Daoy (cell line): ENCODE data around the gene TRIP6. TPM values are rescaled to one million over a fixed set of nuclear protein-coding genes. Genes with fewer than 3 reads are reported as not detected.

Source experiments
- DNase-seq: peaks from one replicate; pipeline ENCODE4 v3.0.0-alpha.2; 2015; ENCODE audit warnings: low read depth
- total RNA-seq: library from RNA; depleted of rRNA; stranded (reverse); fragments of >200 nt; shearing (Covaris generic); gene quantifications from 2 replicates; pipeline ENCODE4 v1.2.3, GENCODE V29; 2014; rRNA removed

TRIP6 gene, protein sequence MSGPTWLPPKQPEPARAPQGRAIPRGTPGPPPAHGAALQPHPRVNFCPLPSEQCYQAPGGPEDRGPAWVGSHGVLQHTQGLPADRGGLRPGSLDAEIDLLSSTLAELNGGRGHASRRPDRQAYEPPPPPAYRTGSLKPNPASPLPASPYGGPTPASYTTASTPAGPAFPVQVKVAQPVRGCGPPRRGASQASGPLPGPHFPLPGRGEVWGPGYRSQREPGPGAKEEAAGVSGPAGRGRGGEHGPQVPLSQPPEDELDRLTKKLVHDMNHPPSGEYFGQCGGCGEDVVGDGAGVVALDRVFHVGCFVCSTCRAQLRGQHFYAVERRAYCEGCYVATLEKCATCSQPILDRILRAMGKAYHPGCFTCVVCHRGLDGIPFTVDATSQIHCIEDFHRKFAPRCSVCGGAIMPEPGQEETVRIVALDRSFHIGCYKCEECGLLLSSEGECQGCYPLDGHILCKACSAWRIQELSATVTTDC
- total RNA-seq: 203 and 238 TPM in 2 replicates

DNA sequence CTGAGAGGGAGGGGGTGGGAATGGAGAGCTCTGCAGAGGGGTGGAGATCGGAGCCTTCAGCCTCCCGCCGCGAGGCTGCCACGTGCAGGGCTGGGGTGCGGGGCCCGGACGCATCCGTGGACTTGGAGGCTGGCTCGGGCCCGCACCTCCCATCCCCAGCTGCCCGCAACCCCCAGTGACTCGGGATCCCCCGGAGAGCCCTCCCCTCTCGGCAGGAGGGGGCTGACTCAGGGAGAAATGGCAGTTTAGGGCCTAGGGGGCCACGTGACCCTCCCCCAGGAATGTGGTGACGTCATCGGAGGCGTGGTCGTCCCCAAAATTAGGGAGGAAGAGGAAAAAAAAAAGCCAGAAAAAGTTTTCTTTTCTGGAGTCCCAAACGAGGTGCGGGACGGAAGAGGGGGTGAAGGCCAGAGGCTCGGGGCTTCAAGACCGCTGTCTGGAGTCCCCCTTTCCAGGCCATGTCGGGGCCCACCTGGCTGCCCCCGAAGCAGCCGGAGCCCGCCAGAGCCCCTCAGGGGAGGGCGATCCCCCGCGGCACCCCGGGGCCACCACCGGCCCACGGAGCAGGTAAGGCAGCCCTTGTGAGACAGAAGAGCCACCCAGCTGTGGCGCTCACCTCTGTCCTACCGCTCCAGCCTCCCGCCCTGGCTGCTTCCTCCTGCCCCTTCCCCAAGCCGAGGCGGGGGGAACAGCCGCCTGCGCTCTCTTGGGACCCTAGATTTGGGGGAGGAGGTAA lies at the start of gene TRIP6:
TSS of gene TRIP6 (plus strand) at position 348 of the 736 bp plus-strand sequence. CDS start at position 459, 111 bp downstream.
- peak; percentile 99 for DNase-seq

DNA sequence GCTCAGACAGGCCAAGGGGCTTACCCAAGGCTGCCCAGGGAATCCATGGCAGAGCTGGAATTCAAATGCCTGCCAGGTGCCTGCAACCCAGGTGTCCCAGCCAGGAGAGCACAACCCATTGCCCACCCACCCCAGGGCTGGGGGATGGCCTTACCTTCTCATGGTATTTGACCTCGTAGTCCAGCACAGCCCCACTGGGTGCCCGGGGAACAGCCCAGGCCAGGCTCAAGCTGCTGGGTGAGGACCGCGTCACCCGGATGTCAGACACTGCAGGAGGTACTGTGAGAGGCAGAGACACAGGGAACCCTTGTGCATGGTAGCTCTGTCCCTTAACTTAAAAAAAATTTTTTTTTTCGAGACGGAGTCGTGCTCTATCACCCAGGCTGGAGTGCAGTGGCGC lies 48.8 kb upstream of the TRIP6 start:
- DNase-seq: no peak

DNA sequence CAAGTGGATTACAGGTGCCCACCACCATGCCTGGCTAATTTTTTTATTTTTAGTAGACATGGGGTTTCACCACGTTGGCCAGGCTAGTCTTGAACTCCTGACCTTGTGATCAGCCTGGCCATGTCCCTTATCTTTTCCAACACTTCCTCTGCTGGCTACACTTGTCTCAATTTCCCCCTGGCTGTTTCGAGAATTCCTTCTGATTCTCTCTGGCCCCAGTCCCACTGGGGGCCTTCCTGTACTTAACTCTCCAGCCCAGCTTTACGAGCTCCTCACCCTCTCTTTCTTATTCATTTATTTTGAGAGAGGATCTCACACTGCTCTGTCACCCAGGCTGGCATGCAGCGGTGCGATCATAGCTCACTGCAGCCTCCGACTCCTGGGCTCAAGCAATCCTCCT lies 48.4 kb upstream of the TRIP6 start:
- no peak for DNase-seq

DNA sequence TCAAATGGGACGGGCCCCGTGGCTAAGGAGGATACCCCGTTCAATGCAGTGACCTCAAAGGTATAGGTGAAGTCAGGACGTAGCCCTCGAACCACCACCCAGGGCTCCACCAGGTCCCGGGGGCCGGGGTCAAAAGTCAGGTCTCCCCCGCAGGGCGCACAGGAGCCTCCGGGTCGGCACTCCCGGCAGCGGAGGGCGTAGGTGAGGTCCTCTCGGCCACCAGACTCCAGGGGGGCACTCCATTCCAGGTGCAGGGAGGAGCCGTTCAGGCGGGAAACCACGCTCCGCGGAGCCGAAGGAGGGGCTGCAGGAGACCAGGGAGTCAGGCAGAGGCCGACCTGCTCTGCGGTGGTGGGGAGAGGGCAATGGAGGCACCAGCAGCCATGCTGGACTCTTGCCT lies 47.6 kb upstream of the TRIP6 start:
- no peak for DNase-seq

DNA sequence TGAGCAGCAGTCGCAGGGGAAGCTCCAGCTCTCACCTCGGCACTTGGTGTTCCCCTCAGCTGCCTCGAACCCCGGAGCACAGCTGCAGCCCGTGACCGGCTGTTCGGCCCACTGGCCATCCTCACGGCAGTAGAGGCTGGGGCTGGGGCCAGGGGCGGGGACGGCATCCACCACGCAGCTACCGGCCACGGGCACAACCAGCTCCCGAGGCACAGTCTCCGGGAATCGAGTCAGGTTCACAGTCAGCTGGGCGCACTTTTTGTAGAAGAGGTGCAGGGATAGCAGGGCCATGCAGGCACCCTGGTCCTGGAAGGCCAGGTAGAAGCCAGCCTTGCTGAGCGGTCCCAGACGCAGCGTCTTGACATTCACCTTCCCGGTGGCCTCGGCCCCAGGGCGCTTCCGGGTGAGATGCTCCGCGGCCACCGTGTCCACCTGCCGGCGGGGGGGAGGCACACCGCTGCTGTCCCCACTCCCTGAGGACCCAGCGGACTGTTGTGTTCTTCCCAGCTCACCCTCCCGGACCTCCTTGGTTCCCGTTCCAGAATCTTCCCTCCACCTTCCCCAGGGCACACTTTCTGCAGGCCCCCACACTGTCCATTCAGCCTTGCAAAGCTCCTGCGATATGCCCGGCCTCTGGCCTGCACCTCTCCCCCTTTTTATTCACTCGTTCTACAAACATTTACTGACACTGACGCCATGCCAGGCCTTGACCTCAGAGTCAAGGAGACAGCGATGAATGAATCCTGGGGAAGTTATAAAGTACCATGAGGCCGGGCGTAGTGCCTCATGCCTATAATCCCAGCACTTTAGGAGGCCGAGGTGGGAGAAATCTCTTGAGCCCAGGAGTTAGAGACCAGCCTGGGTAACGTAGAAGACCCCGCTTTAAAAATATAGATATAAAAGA lies 44.7 kb upstream of the TRIP6 start:
- DNase-seq: no peak

DNA sequence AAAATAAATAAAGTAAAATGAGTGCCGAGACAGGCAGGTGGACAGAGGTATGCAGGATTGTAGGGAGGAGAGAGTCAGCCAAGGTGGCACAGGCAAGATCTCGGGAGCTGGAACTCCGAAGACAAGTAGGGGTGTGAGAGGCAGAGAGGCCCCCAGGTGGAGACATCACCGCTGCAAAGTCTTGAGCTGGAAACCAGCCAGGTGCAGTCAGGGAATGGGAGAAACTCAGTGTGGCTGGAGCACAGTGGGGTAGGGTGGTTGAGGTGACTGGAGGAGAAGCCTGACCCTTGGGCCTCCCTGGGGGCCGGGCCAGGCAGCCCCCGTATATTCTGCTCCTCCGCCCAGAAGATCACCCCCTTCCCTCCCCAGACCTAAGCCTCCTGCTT lies 44.1 kb upstream of the TRIP6 start:
- DNase-seq: no peak

DNA sequence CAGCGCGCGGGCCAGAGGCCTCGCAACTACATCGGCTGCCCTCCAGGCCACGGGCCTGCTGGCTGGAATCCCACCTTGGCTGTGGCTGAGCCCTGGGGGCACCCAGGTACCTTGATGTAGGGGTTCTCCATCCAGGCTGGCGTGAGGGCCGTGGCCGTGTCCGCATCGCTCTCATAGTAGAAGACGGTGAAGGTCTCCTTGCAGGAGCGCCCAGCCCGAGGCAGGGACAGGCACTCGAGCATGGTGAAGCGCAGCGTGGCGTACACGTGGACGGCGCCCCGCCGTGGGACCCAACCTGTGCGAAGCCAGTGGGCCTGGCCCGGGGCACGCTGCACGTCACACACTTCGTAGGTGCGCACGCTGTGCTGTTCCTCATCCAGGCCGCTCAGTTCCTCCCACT lies 43.7 kb upstream of the TRIP6 start:
- no peak for DNase-seq

DNA sequence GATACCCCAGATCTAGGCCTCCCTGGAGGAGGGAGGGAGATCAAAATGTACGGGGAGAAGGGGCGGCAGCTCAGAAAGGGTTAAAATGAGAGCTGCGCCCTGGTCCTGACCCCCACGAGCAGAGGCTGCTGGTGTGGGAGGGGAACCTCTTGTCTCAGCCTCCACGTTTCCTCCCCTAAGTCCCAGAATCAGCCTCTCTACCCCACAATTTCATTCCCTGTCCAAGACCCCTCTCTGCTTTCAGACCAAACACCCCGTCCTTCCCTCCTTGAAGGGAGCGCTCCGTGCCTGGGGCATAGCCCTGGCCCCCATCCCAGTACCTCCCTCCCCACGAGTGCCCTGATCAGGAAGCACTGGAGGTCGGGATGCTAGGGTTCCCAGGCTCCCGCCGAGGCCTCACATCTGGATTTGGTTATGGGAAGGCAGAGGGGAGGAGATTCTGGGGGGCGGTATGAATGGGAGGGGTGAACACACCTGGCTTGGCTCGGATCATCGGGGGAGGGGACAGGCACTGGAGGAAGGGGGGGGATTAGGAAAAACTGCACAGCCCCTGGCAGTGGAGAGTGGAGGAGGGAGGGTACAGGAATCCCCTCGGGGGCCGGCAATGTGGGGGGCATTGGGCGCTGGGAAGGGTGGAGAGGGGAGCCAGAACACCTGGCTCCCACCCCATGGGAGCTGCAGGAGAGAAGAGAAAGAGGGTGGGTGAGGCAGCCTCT lies 42.5 kb upstream of the TRIP6 start:
- no peak for DNase-seq

DNA sequence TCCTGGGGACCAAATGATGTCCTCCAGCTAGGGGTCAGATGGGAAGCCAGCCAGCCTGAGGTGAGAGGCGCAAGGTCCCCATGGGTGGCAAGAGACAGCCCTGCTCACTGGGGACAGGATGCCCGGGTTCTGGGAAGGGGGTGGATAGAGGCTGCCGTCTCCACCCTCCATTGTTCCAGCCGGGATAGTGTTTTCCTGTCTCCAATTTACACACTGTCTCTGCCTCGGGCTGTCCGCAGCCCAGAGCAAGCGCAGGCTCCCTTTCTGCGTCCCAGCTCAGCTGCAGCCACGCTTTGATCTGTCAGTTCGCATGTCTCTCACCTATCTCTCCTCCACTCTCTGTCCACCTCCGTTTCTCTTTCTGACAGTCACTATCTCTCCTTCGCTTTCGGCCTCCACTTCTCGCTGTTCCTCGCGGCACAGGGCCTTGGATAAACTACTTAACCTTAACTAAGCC lies 41.9 kb upstream of the TRIP6 start:
- no peak for DNase-seq

DNA sequence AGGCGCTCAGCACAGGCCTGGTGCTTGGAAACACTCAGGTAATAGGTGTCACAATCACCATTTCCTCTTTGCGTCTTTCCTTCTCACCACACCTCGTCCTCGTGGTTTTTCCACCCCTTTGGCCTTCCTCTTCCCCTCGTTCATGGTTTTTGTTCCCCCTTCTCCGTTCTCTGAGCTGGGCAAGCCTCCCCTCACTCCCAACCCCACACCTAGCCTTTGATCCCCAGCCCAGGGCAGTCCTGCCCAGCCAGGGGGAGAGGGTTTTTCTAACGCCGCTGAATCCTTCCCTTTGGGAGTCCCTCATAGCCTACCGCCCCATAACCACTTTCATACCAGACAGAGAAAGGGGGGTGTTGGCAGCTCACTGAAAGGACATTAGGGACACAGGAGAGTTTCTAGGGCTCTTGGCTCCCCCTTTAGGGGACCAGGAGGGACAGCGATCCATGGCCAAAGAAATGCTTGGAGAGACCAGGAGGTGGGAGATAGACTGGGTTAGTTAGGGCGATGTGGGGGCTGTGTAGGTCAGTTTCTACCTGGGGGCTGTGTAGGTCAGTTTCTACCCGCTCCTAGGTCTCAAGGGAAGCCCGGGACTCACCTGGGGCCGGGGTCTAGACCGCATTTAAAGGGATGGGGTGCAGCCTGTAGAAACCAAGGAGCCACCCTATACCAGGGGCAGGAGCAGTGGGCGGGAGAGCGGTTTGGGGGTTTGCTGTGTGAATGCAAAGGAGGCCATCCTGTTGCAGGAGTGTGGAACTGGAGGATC lies 41.3 kb upstream of the TRIP6 start:
- peak; percentile 71 for DNase-seq

DNA sequence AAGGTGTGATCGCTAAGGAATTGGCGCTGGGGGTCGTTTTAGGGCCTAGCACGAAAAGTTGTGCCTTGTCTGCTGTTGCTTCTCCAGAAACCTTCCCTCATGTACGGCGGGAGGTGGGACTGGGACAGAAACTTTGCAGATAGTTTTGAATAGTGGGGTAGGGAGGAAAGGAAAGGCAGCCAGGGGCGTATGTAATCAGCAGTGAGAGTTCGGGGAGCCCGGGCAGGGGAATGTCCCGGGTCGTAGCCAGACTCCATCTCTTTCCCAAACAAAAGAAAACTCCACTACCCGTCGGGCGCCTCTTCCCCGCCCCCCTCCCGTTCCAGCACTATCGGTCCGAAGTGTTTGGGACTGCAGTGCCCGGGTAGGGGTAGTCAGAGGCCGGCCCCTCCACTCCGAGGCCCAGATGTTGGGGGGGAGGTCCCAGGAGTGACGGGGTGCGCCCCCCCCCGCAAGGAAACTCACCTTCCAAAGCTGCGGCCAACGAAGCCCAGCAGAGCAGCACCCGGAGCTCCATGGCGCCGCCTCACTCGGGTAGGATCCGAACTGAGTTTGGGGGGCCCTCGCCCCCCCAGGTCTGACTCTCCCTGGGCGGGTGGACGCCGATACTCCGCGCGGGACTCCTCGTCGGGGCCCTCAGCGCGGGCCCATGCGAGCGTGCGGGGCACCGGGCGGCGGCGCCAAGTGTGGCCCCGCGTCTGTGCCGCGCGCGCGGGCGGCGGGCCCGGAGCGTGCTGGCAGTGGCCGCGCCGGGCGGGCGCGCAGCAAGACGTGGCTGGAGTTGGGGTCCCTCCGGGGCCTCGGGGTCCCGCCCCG lies 40.5 kb upstream of the TRIP6 start:
- DNase-seq: peak; percentile 49

DNA sequence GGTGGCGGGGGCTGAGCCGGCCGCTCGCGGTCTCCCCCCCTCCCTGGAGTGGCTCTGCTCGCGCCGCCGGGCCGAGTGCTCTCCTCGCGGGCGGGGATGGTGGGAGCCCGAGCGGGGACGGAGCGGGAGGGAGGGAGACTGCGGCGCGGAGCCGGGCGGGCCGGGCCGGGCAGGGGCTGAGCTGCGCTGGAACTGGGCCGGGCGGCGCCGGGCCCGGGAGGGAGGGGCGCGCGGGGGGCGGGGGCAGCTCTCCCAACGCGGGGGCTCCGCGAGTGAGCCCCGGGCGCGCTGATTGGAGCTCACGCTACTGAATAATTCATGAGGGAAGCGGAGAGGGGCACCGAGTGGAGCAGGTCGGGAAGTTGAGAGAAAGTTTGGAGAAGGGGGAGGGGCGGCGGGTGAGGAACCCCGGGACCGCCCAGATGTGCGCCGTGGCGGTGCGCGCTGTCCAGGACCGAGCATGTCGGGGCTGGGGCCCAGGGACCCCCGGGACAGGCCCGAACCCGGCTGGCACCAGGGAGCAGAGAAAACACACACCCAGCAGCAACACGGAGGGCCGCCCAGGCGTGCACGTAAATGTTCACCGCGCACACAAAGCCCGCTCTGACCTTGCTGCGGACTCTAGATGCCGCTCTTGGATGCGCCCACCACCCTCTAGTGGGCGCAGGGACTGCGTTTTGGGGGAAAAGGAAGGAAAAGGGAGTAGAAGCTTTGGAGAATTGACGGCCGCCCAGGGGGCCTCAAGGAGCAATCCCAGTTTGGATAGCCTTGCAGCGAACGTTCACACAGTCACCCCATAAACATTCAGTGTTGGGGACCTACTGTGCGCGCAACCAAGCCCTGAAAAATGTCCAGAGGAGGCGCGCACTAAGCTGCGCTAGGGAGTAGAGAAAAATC lies 39.6 kb upstream of the TRIP6 start, which contains the start of gene EPHB4:
TSS of gene EPHB4 (minus strand) at position 194 of the 897 bp plus-strand sequence. CDS start 493 bp downstream, outside the sequence.
- peak; percentile 94 for DNase-seq

DNA sequence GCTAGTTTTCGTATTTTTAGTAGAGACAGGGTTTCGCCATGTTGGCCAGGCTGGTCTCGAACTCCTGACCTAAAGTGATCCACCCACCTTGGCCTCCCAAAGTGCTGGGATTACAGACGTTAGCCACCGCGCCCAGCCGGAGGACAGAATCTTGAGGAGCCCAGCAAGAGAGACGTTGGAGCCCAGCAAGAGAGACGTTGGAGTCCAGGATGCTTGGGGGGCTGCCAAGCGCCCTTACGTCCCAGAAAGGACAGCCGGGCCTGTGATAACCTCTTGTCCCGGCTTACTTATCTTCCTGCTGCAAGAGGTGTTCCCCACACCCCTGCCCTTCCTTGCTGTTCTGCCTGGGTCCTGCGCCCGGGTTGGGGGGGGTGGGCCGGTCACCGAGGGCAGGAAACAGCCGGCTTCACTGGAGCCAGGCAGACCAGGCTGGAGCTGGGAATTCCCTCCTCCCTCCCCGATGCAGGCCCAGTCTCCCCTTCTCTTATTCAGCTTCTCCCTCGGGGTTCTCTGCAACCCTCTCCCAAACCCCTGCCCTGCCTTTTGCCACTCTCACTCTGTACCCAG lies 38.0 kb upstream of the TRIP6 start:
- no peak for DNase-seq

DNA sequence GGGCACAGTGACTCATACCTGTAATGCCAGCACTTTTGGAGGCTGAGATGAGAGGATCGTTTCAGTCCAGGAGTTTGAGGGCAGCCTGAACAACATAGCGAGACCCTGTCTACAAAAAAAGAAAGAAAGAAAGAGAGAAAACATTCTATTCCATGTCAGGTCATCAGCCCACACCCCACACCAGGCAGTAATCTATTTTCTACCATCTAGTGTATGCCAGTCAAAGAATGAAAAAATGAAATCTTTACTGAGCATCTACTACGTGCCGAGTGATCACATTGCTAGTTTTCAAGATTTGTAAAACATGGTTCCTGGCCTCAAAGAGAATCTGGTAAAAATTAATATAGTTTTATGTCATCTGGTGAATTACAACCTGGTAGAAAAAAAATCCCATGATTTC lies 36.8 kb upstream of the TRIP6 start:
- DNase-seq: no peak

DNA sequence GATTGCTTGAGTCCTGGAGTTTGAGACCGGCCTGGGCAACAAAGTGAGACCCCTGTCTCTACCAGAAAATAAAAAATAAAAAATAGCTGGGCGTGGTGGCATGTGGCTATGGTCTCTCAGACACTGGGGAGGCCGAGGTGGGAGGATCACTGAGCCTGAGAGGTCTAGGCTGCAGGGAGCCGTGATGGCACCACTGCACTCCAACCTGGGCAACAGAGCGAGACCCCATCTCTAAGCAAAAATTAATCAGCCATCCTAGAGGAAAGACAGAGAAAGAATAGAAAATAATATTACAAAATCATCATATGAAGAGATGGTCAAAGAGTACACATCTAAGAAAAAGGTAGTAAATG lies 34.9 kb upstream of the TRIP6 start:
- DNase-seq: no peak

DNA sequence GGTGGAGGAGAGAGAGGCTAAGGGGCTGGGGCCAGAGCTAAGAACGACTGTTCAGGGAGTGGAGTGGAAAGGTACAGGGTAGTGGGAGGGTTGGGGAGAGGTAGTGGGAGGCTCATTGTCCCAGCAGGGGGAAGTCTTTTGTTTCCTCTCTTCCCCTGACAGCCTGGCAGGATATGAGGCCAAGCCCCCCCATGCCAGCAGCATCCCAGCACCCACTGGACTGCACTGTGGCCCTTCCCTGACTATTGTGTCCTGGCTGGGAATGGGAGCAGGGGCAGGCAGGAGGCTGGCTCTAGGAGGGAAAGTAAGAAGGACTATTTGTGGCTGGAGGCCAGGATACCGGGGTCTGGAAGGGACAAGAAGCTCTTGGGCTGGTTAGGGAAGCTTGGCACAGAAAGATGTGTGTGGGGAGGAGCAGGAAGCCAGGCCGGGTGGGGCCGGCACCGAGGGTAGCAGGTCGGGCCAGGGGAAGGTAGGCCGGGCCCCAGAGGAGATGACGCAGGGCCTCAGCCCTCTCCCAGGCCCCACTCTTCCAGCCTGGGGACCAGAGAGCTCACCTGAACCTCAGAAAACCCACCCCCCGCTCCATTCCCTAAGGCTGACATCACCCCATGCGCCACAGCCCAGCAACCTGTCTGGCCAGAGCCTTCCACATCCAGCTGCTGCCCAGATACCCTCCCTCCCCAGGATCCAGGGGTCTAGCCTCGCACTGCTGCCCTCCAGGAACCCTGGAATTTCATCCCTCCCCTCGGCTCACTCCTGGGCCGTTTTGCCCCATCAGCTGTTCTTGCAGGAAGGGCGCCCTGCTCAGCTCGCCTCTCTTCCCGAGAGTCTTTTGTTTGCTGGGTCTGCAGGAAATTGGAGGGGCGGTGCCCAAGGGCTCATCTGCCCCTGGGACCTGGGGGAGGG lies 31.0 kb upstream of the TRIP6 start:
- peak; percentile 36 for DNase-seq

DNA sequence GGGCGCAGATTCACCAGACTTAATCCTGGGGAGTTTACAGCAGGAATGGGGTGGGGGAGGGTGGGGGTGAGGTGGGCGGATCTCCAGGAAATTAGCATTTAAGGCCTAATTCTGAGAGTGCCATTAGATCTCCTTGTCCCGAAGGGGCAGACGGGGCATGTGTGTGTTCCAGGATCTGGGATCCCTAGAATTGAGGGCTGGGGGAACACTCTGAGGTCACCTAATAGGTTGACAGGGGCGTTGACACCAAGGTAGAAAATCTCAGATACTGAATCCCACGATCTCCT lies 30.4 kb upstream of the TRIP6 start:
- DNase-seq: no peak
